ENCODE data around the gene DALRD3. TPM values are rescaled to one million over a fixed set of nuclear protein-coding genes. Genes with fewer than 3 reads are reported as not detected.

The DALRD3 gene
- total and polyA plus RNA-seq, 2 experiments from 2014 or later, result 40.2 to 65.3 TPM

DNA sequence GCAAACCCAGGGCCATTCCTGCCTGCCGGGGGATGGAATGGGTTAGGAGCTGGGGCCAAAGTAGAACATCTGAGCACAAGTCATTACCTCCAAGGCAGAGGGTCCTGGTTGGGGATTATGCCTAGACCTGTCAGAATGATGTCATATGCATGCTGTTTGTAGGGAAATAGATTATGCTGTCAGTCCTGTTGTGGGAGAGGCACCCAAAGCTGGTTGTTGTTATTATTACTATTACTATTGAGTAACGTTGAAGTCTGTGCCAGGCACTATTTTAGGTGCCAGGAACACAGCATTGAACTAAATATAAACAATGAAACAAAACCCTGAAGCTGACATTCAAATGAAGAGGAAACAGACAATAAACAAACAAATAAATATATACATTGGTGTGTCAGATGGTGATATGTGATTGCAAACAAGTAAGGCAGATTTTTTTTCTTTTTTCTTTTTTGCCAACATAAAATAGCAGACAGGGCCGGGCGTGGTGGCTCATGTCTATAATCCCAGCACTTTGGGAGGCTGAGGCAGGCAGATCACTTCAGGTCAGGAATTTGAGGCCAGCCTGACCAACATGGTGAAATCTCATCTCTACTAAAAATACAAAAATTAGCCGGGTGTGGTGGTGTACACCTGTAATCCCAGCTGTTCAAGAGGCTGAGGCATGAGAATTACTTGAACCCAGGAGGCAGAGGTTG lies 26.4 kb downstream of the DALRD3 start:
- no peaks in the 10 kb centered on the region for H3K9me2 ChIP-seq (ENCODE audit: insufficient read depth)
- no peaks in the 10 kb centered on the region for H3K27me3 ChIP-seq (replicated peaks; ENCODE audit: insufficient read depth)
- no peak overlapping the region for H2AFZ ChIP-seq
- peak overlapping the region; percentile 86; the same call in 1 of the 2 replicates for H3K9ac ChIP-seq
- H3K27ac ChIP-seq, result 0 out of 2 replicates have a peak overlapping the region, but pooled peaks have one; percentile 94
- WGBS, 2 experiments (ENCODE audit: low coverage in 1 of 2, low lambda C conversion rate in 2 of 2, missing lambda C conversion rate in 2 of 2), result 54 to 55% methylated on average over 5 of the region's 5 CpGs
- peaks cover 61% of the 10 kb centered on the region for H3K79me2 ChIP-seq (ENCODE audit: insufficient read depth)
- TF ChIP-seq EZH2phosphoT487 (IDR thresholded peaks at IDR 0.05; ENCODE audit: insufficient read depth, low read depth) (no peak), EZH2 (IDR thresholded peaks at IDR 0.05; ENCODE audit: insufficient read depth, poor library complexity, severe bottlenecking) (no peak)
- no peaks in the 10 kb centered on the region for H3K9me3 ChIP-seq (ENCODE audit: low read depth)
- H3K36me3 ChIP-seq (ENCODE audit: low read depth), result no peaks in the 10 kb centered on the region
- peaks cover 14% of the 10 kb centered on the region; the same call in 1 of the 2 replicates for H3K4me1 ChIP-seq (ENCODE audit: insufficient read depth)
- peak overlapping the region; percentile 77 for H3K4me3 ChIP-seq
- DNase-seq, result peak; percentile 33
- H4K20me1 ChIP-seq (ENCODE audit: insufficient read depth), result no peaks in the 10 kb centered on the region
- in situ Hi-C loops (cut with MboI), result no loop called here
- H3K4me2 ChIP-seq (ENCODE audit: unreplicated experiment), result peak overlapping the region; percentile 88
- H3F3A ChIP-seq (ENCODE audit: insufficient read depth), result peaks cover 6% of the 10 kb centered on the region; the same call in 1 of the 2 replicates

DNA sequence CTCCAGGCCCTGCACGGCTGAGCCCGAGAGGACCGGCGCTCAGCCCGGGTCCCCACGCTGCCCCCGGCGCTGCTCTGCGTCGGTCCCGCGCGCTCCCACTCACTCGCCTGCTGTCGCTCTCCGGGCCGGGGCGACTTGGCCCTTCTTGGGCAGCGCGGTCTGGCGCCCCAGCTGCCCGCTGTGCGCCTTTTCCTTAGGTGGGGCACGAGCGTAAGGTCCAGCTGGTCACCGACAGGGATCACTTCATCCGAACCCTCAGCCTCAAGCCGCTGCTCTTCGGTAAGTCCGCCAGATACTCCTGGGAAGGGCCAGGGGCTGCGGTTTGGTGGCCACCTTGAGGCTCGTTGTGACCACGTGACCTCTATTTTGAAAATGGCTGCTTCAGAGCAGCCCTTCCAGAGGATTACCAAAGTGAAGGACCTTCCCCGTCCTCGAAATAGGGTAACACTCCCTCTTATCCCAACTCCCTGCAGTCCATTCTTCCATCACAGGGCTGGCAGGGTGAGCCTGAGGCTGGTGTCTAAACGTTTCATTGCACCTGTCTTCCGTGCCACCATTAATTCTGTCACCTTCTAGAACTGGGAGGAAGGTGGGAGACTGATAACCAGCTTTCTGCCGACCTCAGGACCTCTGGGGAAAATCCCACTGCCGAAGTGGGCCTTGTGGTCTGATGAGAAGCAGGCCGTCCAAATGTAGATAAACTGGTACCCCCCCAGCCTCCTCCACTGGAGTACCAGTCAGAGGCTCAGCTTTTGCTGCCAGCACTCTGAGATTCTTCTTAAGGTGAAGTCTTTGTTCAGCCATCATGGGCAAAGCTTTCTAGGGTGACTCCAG lies 27.5 kb downstream of the DALRD3 start:
- peak; percentile 56 for DNase-seq
- peak overlapping the region; percentile 88 for H3K4me2 ChIP-seq (ENCODE audit: unreplicated experiment)
- H2AFZ ChIP-seq, result peak overlapping the region; percentile 70
- TF ChIP-seq EZH2 (IDR thresholded peaks at IDR 0.05; ENCODE audit: insufficient read depth, poor library complexity, severe bottlenecking), result no peak
- TF ChIP-seq EZH2phosphoT487 (IDR thresholded peaks at IDR 0.05; ENCODE audit: insufficient read depth, low read depth), result no peak
- peak overlapping the region; percentile 94 for H3K27ac ChIP-seq
- in situ Hi-C loops (cut with MboI), result no loop called here
- no peaks in the 10 kb centered on the region for H3K9me3 ChIP-seq (ENCODE audit: low read depth)
- 6% methylated on average over 40 of the region's 40 CpGs for WGBS, 2 experiments (ENCODE audit: low coverage in 1 of 2, low lambda C conversion rate in 2 of 2, missing lambda C conversion rate in 2 of 2)
- H3K9ac ChIP-seq, result peak overlapping the region; percentile 86
- H3F3A ChIP-seq (ENCODE audit: insufficient read depth), result peaks cover 6% of the 10 kb centered on the region; the same call in 1 of the 2 replicates
- no peaks in the 10 kb centered on the region for H3K9me2 ChIP-seq (ENCODE audit: insufficient read depth)
- peak overlapping the region; percentile 77 for H3K4me3 ChIP-seq
- H3K79me2 ChIP-seq (ENCODE audit: insufficient read depth), result peaks cover 53% of the 10 kb centered on the region
- no peaks in the 10 kb centered on the region for H3K36me3 ChIP-seq (ENCODE audit: low read depth)
- H3K27me3 ChIP-seq (replicated peaks; ENCODE audit: insufficient read depth), result no peaks in the 10 kb centered on the region
- H4K20me1 ChIP-seq (ENCODE audit: insufficient read depth), result no peaks in the 10 kb centered on the region
- peaks cover 14% of the 10 kb centered on the region; the same call in 1 of the 2 replicates for H3K4me1 ChIP-seq (ENCODE audit: insufficient read depth)

DNA sequence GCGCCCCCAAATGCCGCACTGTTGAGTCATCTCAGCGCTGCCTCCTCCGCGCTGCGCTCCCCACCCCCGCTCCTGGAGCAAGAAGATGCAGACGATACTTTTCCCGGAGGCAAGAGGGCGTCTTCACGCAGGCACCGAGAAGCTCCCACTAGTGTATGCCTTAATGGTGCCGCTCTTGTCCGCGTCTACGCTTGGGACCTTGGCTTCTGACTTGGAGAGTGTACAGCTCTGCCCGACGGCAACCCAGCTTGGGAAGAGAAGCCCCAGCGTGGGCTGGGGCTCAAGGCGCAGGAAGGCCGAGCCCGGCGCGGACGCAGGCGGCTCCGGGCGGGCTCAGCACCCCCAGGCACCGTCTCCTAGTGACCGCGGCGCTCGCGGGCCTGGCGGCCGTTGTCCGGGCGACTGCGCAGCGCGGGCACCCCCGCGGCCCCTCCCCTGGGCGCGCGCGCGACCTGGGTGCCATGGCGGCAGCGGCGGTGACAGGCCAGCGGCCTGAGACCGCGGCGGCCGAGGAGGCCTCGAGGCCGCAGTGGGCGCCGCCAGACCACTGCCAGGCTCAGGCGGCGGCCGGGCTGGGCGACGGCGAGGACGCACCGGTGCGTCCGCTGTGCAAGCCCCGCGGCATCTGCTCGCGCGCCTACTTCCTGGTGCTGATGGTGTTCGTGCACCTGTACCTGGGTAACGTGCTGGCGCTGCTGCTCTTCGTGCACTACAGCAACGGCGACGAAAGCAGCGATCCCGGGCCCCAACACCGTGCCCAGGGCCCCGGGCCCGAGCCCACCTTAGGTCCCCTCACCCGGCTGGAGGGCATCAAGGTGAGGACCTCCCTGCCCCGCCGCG lies 28.4 kb downstream of the DALRD3 start, which contains the start of gene P4HTM:
Gene P4HTM, plus strand, starts transcription at position 446 of the 840 bp plus-strand sequence. Its CDS starts 16 bp downstream, at position 462.
- 1 to 2% methylated on average over 66 to 74 of the region's 91 CpGs for WGBS, 2 experiments (ENCODE audit: low coverage in 1 of 2, low lambda C conversion rate in 2 of 2, missing lambda C conversion rate in 2 of 2)

More for the DNA sequence above, 28.4 kb downstream of the DALRD3 start, which contains the start of gene P4HTM:
- Histone ChIP-seq H3K36me3 (ENCODE audit: low read depth) (no peaks in the 10 kb centered on the region), H3K9me2 (ENCODE audit: insufficient read depth) (no peaks in the 10 kb centered on the region), H3K27me3 (replicated peaks; ENCODE audit: insufficient read depth) (no peaks in the 10 kb centered on the region), H4K20me1 (ENCODE audit: insufficient read depth) (no peaks in the 10 kb centered on the region), H3F3A (ENCODE audit: insufficient read depth) (peaks cover 6% of the 10 kb centered on the region; the same call in 1 of the 2 replicates), H3K9ac (peak within 1 kb of the TSS; percentile 86), H3K79me2 (ENCODE audit: insufficient read depth) (peaks cover 47% of the 10 kb centered on the region), H3K9me3 (ENCODE audit: low read depth) (no peaks in the 10 kb centered on the region), H3K4me1 (ENCODE audit: insufficient read depth) (peaks cover 14% of the 10 kb centered on the region; the same call in 1 of the 2 replicates), H3K4me3 (peak within 1 kb of the TSS; percentile 77), H2AFZ (peak within 1 kb of the TSS; percentile 71), H3K27ac (peak within 1 kb of the TSS; percentile 94), H3K4me2 (ENCODE audit: unreplicated experiment) (peak within 1 kb of the TSS; percentile 88)
- TF ChIP-seq EZH2phosphoT487 (IDR thresholded peaks at IDR 0.05; ENCODE audit: insufficient read depth, low read depth) (no peak), EZH2 (IDR thresholded peaks at IDR 0.05; ENCODE audit: insufficient read depth, poor library complexity, severe bottlenecking) (no peak)
- in situ Hi-C loops (cut with MboI), result no loop called here
- DNase-seq, result peak; percentile 97

Data from GM23248 (cell line).